ENCODE measurements around the gene CDC40.
"Not testable (repeated sequence)": the region's sequence is repeated elsewhere in the genome, so short reads cannot be mapped to it uniquely, and the experiment has no call there.

CDC40 gene

DNA sequence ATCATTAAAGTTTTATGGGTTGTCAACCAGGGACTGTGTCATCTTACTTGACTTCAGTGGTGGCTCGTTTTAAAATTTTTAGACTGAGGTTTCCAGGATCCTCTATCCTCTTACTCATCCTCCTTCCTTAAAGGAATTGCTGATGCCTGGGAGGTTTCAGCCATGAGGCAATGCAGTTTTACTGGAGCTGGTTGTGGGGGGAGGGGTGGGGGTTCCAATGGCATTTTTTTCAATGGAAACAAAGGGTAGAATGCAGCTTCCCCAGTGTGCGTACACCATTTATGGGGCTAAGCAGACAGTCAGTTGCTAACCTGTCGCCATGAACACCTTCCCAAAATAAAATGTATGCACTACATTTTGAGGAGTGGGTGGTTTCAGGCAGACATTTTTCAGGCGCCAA lies 89.9 kb downstream of the CDC40 start:
- DNase-seq (ENCODE audit: low spot score), result no peak

DNA sequence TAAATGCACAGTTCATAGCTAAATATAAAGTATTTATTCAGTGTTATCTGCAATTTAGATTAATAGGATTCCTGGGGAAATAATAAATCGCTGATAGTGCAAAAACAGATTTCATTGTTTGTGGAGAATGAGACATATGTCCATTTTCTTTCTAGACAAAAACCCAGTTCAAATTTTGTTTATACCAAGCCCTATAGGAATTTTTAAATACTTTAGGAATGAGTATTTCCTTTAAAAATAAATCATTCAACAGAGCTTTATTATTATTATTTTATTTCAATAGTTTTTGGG lies 91.5 kb downstream of the CDC40 start:
- no peak for DNase-seq (ENCODE audit: low spot score)

DNA sequence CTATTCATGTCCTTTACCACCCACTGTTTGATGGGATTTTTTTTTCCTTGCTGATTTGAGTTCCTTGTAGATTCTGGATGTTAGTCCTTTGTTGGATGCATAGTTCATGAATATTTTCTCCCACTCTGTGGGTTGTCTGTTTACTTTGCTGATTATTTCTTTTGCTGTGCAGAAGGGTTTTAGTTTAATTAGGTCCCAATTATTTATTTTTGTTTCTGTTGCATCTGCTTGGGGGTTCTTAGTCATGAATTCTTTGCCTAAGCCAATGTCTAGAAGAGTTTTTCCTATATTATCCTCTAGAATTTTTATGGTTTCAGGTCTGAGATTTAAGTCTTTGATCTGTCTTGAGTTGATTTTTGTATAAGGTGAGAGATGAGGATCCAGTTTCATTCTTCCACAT lies 92.6 kb downstream of the CDC40 start:
- not testable (repeated sequence) for DNase-seq (ENCODE audit: low spot score)

DNA sequence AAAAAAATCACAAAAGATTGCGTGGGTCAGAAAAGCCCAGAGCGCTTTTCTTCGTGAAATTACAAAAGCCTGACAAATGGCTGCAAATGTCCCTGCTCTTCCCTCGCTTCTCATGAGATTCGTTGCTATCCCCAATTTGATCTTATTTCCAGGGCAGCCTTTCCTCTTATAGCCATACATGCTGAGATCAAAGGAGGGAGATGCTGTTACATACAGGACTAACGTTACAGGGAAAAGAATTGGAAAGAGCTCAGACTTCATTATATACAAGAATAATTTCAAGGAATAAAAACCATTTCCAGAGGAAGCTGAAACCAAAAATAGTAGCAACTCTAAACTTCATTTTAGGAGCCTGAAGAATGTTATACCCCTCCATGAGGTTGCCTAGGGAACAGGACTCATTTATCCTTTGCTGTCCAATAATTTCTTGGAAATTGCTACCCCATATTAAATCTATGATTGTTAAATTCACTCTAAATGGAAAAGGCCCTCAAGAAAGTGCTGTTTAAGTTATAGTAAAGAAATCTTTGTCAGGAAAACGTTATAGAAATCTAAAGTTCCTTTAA lies 97.0 kb downstream of the CDC40 start:
- DNase-seq (ENCODE audit: low spot score), result no peak
